T-helper 2 cell treated with Interferon-gamma antibody and Interleukin-4, amounts not matched to agents 5 μg/mL and 100 μg/mL, for 36 hours (primary cell): ENCODE results near the gene DERA.
"Not testable (repeated sequence)": the region's sequence is repeated elsewhere in the genome, so short reads cannot be mapped to it uniquely, and the experiment has no call there.

ENCODE experiments used
- DNase-seq: peaks from one replicate; pipeline ENCODE4 v3.0.0; 2021; ENCODE audit warnings: low spot score
- H3K27ac Mint-ChIP-seq: one replicate; pipeline ENCODE4 v1.8.0; 2021; ENCODE audit warnings: mild to moderate bottlenecking, mixed read lengths
- H3K27me3 Mint-ChIP-seq: one replicate; pipeline ENCODE4 v1.8.0; 2021; ENCODE audit warnings: low read depth, mixed read lengths
- H3K36me3 Mint-ChIP-seq: one replicate; pipeline ENCODE4 v1.8.0; 2021; ENCODE audit warnings: low read depth, mixed read lengths
- H3K4me1 Mint-ChIP-seq: one replicate; pipeline ENCODE4 v1.8.0; 2021; ENCODE audit warnings: low read depth, mixed read lengths
- H3K4me3 Mint-ChIP-seq: one replicate; pipeline ENCODE4 v1.8.0; 2022; ENCODE audit warnings: mild to moderate bottlenecking, moderate library complexity, mixed read lengths
- H3K9me3 Mint-ChIP-seq: one replicate; pipeline ENCODE4 v1.8.0; 2021; ENCODE audit warnings: mixed read lengths

The DERA gene

GRCh38 chr12:15984963-15985362 lies 73.8 kb downstream of the DERA start:
- DNase-seq: no peak
- no peak overlapping the region for H3K27ac Mint-ChIP-seq
- no peaks in the 10 kb centered on the region for H3K27me3 Mint-ChIP-seq
- H3K36me3 Mint-ChIP-seq: peaks cover 17% of the 10 kb centered on the region
- peaks cover 19% of the 10 kb centered on the region for H3K4me1 Mint-ChIP-seq
- H3K9me3 Mint-ChIP-seq: no peaks in the 10 kb centered on the region
- H3K4me3 Mint-ChIP-seq: no peak overlapping the region

- Mint-ChIP-seq H3K36me3 (peaks cover 17% of the 10 kb centered on the region), H3K4me3 (no peak overlapping the region), H3K9me3 (no peaks in the 10 kb centered on the region), H3K4me1 (peaks cover 19% of the 10 kb centered on the region), H3K27ac (no peak overlapping the region), H3K27me3 (no peaks in the 10 kb centered on the region)
- no peak for DNase-seq
Observed at GRCh38 chr12:15987696-15988095, 76.6 kb downstream of the DERA start.

GRCh38 chr12:15988983-15989755 lies 78.0 kb downstream of the DERA start:
- H3K36me3 Mint-ChIP-seq: peaks cover 17% of the 10 kb centered on the region
- peaks cover 19% of the 10 kb centered on the region for H3K4me1 Mint-ChIP-seq
- no peak overlapping the region for H3K27ac Mint-ChIP-seq
- DNase-seq: no peak
- no peak overlapping the region for H3K4me3 Mint-ChIP-seq
- no peaks in the 10 kb centered on the region for H3K27me3 Mint-ChIP-seq
- H3K9me3 Mint-ChIP-seq: no peaks in the 10 kb centered on the region

GRCh38 chr12:15995801-15996200 lies 84.7 kb downstream of the DERA start:
- DNase-seq: no peak
- Mint-ChIP-seq H3K4me1 (no peaks in the 10 kb centered on the region), H3K4me3 (no peak overlapping the region), H3K27me3 (no peaks in the 10 kb centered on the region), H3K9me3 (no peaks in the 10 kb centered on the region), H3K27ac (no peak overlapping the region), H3K36me3 (no peaks in the 10 kb centered on the region)

- Mint-ChIP-seq H3K36me3 (no peaks in the 10 kb centered on the region), H3K27me3 (no peaks in the 10 kb centered on the region), H3K4me1 (no peaks in the 10 kb centered on the region), H3K27ac (no peak overlapping the region), H3K4me3 (no peak overlapping the region), H3K9me3 (no peaks in the 10 kb centered on the region)
- DNase-seq: no peak
Observed at GRCh38 chr12:15996254-15996653, 85.1 kb downstream of the DERA start.

- no peaks in the 10 kb centered on the region for H3K36me3 Mint-ChIP-seq
- H3K9me3 Mint-ChIP-seq: no peaks in the 10 kb centered on the region
- no peaks in the 10 kb centered on the region for H3K27me3 Mint-ChIP-seq
- no peak for DNase-seq
- no peaks in the 10 kb centered on the region for H3K4me1 Mint-ChIP-seq
- no peak overlapping the region for H3K4me3 Mint-ChIP-seq
- no peak overlapping the region for H3K27ac Mint-ChIP-seq
Observed at GRCh38 chr12:15996948-15997347, 85.8 kb downstream of the DERA start.

GRCh38 chr12:15997910-15998309 lies 86.8 kb downstream of the DERA start:
- Mint-ChIP-seq H3K27ac (no peak overlapping the region), H3K4me3 (no peak overlapping the region), H3K36me3 (no peaks in the 10 kb centered on the region), H3K9me3 (no peaks in the 10 kb centered on the region), H3K4me1 (no peaks in the 10 kb centered on the region), H3K27me3 (no peaks in the 10 kb centered on the region)
- no peak for DNase-seq

GRCh38 chr12:16002880-16003279 lies 91.7 kb downstream of the DERA start:
- Mint-ChIP-seq H3K36me3 (no peaks in the 10 kb centered on the region), H3K4me3 (no peak overlapping the region), H3K4me1 (no peaks in the 10 kb centered on the region), H3K9me3 (no peaks in the 10 kb centered on the region), H3K27me3 (no peaks in the 10 kb centered on the region), H3K27ac (no peak overlapping the region)
- DNase-seq: no peak

GRCh38 chr12:16003460-16003859 lies 92.3 kb downstream of the DERA start:
- no peak for DNase-seq
- H3K36me3 Mint-ChIP-seq: no peaks in the 10 kb centered on the region
- no peak overlapping the region for H3K4me3 Mint-ChIP-seq
- H3K9me3 Mint-ChIP-seq: no peaks in the 10 kb centered on the region
- H3K27ac Mint-ChIP-seq: no peak overlapping the region
- no peaks in the 10 kb centered on the region for H3K4me1 Mint-ChIP-seq
- no peaks in the 10 kb centered on the region for H3K27me3 Mint-ChIP-seq

- Mint-ChIP-seq H3K4me3 (no peak overlapping the region), H3K36me3 (no peaks in the 10 kb centered on the region), H3K9me3 (no peaks in the 10 kb centered on the region), H3K27ac (no peak overlapping the region), H3K4me1 (no peaks in the 10 kb centered on the region), H3K27me3 (no peaks in the 10 kb centered on the region)
- DNase-seq: no peak
Observed at GRCh38 chr12:16006752-16007151, 95.6 kb downstream of the DERA start.

GRCh38 chr12:16008421-16008824 lies 97.3 kb downstream of the DERA start:
- Mint-ChIP-seq H3K27ac (no peak overlapping the region), H3K4me1 (no peaks in the 10 kb centered on the region)

GRCh38 chr12:16012117-16012516 lies 101.0 kb downstream of the DERA start:
- no peaks in the 10 kb centered on the region for H3K27me3 Mint-ChIP-seq
- H3K4me3 Mint-ChIP-seq: no peak overlapping the region
- DNase-seq: no peak
- H3K36me3 Mint-ChIP-seq: peaks cover 13% of the 10 kb centered on the region
- H3K27ac Mint-ChIP-seq: no peak overlapping the region
- no peaks in the 10 kb centered on the region for H3K4me1 Mint-ChIP-seq
- H3K9me3 Mint-ChIP-seq: peaks cover 41% of the 10 kb centered on the region

More at GRCh38 chr12:16008421-16008824, 97.3 kb downstream of the DERA start:
- H3K9me3 Mint-ChIP-seq: peaks cover 11% of the 10 kb centered on the region
- no peaks in the 10 kb centered on the region for H3K27me3 Mint-ChIP-seq
- no peak overlapping the region for H3K4me3 Mint-ChIP-seq
- H3K36me3 Mint-ChIP-seq: peaks cover 3% of the 10 kb centered on the region
- no peak for DNase-seq

GRCh38 chr12:16013722-16014121 lies 102.6 kb downstream of the DERA start:
- H3K4me1 Mint-ChIP-seq, DNase-seq, H3K4me3 Mint-ChIP-seq, H3K27ac Mint-ChIP-seq, H3K27me3 Mint-ChIP-seq: not testable (repeated sequence)
- Mint-ChIP-seq H3K9me3 (peaks cover 42% of the 10 kb centered on the region), H3K36me3 (peaks cover 13% of the 10 kb centered on the region)

GRCh38 chr12:16014394-16014793 lies 103.3 kb downstream of the DERA start:
- not testable (repeated sequence) for H3K4me3 Mint-ChIP-seq, H3K27me3 Mint-ChIP-seq, H3K4me1 Mint-ChIP-seq, DNase-seq, H3K27ac Mint-ChIP-seq
- Mint-ChIP-seq H3K9me3 (peaks cover 42% of the 10 kb centered on the region), H3K36me3 (peaks cover 13% of the 10 kb centered on the region)

GRCh38 chr12:16016748-16017147 lies 105.6 kb downstream of the DERA start:
- Mint-ChIP-seq H3K4me3 (no peak overlapping the region), H3K36me3 (peaks cover 15% of the 10 kb centered on the region), H3K9me3 (peaks cover 56% of the 10 kb centered on the region), H3K27ac (no peak overlapping the region), H3K4me1 (no peaks in the 10 kb centered on the region), H3K27me3 (no peaks in the 10 kb centered on the region)
- DNase-seq: no peak
